Mesothelial cell of epicardium (in vitro differentiated cells): ENCODE data around the gene CCL2. TPM values are rescaled to one million over a fixed set of nuclear protein-coding genes. Genes with fewer than 3 reads are reported as not detected.
"Not testable (repeated sequence)": the region's sequence is repeated elsewhere in the genome, so short reads cannot be mapped to it uniquely, and the experiment has no call there.

ENCODE experiments used
- DNase-seq, 2 experiments: peaks; one replicate each; pipeline ENCODE4 v3.0.0; 2021; ENCODE audit warnings: low spot score in 2 of 2; ENCODE audit not compliant: unreplicated experiment in 2 of 2
- H3K27ac Mint-ChIP-seq: 2 replicates; pipeline ENCODE4 v1.8.0; 2021; ENCODE audit warnings: mixed read lengths
- H3K27me3 Mint-ChIP-seq: 2 replicates; pipeline ENCODE4 v1.8.0; 2021; ENCODE audit warnings: low read depth, mixed read lengths
- H3K36me3 Mint-ChIP-seq: 2 replicates; pipeline ENCODE4 v1.8.0; 2021; ENCODE audit warnings: mixed read lengths
- H3K4me1 Mint-ChIP-seq: 2 replicates; pipeline ENCODE4 v1.8.0; 2021; ENCODE audit warnings: mixed read lengths
- H3K4me3 Mint-ChIP-seq: 2 replicates; pipeline ENCODE4 v1.8.0; 2021; ENCODE audit warnings: mild to moderate bottlenecking, moderate library complexity, mixed read lengths
- H3K9me3 Mint-ChIP-seq: 2 replicates; pipeline ENCODE4 v1.8.0; 2021; ENCODE audit warnings: mixed read lengths
- total RNA-seq: library from RNA; stranded (reverse); gene quantifications from 3 replicates; pipeline ENCODE4 v1.2.1, GENCODE V29; 2021
- TF ChIP-seq, protein P1 (sequence below): fragments of 200-600 bp; sonication (generic); IDR thresholded peaks from one replicate; pipeline ENCODE4 v1.5.0; 2021; ENCODE audit warnings: antibody characterized with exemption; ENCODE audit not compliant: unreplicated experiment

CCL2 gene
- total RNA-seq, 1 donor from 2014 or later, result 53.5 TPM

DNA sequence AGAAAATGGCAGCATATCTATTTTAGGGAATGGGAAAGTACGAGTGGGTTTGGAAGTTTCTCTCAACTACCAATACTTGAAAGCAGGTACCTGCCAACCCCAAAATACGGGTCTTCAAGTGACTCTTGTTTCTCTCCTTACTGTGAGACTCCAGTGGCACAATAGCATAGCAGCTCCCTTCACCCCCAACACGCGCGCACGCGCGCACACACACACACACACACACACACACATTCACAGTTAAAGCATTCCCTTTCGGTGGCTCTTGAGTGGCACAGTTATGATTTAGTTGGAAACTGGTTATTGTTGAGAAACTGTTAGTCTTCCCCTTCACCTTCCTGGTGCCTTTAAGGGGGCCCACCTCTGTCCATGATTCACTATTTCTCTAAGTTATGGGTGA, 30.0 kb upstream of the CCL2 start:
- Mint-ChIP-seq H3K36me3 (no peaks in the 10 kb centered on the region), H3K4me3 (no peak overlapping the region), H3K9me3 (peaks cover 11% of the 10 kb centered on the region), H3K4me1 (peaks cover 5% of the 10 kb centered on the region), H3K27ac (no peak overlapping the region), H3K27me3 (peaks cover 24% of the 10 kb centered on the region)
- no peak for DNase-seq
- TF ChIP-seq, protein P1, sequence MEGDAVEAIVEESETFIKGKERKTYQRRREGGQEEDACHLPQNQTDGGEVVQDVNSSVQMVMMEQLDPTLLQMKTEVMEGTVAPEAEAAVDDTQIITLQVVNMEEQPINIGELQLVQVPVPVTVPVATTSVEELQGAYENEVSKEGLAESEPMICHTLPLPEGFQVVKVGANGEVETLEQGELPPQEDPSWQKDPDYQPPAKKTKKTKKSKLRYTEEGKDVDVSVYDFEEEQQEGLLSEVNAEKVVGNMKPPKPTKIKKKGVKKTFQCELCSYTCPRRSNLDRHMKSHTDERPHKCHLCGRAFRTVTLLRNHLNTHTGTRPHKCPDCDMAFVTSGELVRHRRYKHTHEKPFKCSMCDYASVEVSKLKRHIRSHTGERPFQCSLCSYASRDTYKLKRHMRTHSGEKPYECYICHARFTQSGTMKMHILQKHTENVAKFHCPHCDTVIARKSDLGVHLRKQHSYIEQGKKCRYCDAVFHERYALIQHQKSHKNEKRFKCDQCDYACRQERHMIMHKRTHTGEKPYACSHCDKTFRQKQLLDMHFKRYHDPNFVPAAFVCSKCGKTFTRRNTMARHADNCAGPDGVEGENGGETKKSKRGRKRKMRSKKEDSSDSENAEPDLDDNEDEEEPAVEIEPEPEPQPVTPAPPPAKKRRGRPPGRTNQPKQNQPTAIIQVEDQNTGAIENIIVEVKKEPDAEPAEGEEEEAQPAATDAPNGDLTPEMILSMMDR, result no peak

DNA sequence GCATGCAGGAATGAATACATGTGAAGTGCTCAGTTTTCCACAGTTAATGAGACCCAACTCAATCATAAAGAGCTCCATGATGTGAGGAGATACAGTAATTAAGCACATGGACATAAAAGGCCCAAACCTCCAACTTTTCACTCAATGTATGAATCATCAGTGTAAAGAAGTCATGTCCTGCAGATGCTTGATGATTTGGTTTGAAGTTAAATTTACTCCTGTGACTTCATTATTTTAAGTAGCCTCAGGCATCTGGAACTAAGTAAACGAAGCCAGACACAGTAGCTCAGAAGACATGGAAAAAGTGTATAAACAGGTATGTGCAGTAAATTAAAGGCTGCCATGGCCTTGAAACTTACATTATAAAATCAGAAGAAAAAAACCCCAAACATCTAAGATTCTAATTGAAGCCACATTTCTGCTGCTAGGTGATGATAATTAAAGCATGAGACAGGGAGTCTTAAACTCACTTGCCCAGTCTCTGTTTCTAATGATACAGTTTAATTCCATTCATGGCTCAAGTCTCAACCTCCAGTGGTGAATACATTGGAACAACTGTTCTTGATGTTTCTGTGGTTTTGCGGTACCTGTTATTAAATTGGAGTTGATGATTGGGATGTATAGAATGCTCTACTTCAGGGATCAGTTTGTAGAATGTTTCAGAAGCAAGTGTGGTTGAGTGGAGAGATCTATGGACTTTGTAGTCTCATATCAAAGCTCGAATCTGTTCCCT, 28.9 kb upstream of the CCL2 start:
- Mint-ChIP-seq H3K27me3 (peaks cover 14% of the 10 kb centered on the region), H3K4me3 (no peak overlapping the region), H3K4me1 (peaks cover 5% of the 10 kb centered on the region), H3K27ac (no peak overlapping the region), H3K9me3 (peaks cover 21% of the 10 kb centered on the region), H3K36me3 (no peaks in the 10 kb centered on the region)
- DNase-seq, result no peak
- TF ChIP-seq, protein P1, result no peak

DNA sequence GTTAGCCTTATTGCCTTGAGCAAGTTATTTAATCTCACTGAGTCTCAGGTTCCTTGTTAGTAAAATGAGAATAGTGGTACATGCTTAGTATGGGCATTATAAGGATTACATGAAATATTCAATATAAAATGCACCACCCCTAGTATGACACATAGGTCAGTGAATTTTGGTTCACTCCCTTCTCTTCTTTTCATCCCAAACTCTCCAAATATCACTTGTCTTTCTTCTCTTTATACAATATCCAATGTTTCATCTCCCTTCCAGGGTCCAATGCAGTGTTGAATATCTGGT, 28.4 kb upstream of the CCL2 start:
- Mint-ChIP-seq H3K9me3 (peaks cover 22% of the 10 kb centered on the region), H3K27ac (no peak overlapping the region), H3K36me3 (no peaks in the 10 kb centered on the region), H3K4me1 (peaks cover 5% of the 10 kb centered on the region), H3K4me3 (no peak overlapping the region), H3K27me3 (peaks cover 11% of the 10 kb centered on the region)
- TF ChIP-seq, protein P1, result no peak
- DNase-seq, result no peak

DNA sequence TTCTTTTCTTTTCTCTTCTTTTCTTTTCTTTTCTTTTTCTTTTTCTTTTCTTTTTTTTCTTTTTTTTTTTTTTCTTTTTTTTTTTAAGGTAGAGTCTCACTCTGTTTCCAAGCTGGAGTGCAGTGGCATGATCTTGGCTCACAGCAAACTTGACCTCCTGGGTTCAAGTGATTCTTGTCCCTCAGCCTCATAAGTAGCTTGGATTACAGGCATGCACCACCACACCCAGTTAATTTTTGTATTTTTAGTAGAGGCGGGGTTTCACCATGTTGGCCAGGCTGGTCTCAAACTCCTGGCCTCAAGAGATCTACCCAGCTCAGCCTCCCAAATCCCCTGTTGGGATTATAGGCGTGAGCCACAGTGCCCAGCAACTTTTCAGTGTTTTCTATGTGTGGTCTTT, 27.8 kb upstream of the CCL2 start:
- not testable (repeated sequence) for H3K27me3 Mint-ChIP-seq, H3K36me3 Mint-ChIP-seq, DNase-seq, H3K27ac Mint-ChIP-seq, H3K4me3 Mint-ChIP-seq, H3K4me1 Mint-ChIP-seq
- H3K9me3 Mint-ChIP-seq, result peaks cover 22% of the 10 kb centered on the region

DNA sequence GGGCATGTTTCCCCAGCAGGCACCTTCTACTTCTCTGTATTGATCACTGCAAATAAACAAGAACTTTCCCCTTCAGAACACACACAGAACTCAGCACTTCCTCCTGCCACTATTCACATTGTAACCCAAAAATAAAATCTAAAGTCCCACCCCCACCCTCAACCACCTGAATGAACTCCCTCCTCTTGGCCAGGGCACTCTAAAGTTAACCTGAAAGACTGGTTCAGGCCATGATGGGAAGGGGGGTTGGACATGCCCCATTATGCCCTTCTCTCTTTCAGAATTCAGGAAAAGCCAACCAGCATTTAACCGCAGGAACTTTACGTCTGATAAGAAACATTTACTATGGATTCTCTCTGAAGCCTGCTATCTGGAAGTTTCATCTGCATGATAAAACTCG, 27.4 kb upstream of the CCL2 start:
- no peak overlapping the region for H3K4me3 Mint-ChIP-seq
- TF ChIP-seq, protein P1, result no peak
- peaks cover 7% of the 10 kb centered on the region for H3K27me3 Mint-ChIP-seq
- no peak for DNase-seq
- H3K9me3 Mint-ChIP-seq, result peaks cover 22% of the 10 kb centered on the region
- peaks cover 5% of the 10 kb centered on the region for H3K4me1 Mint-ChIP-seq
- H3K36me3 Mint-ChIP-seq, result no peaks in the 10 kb centered on the region
- peak overlapping the region; percentile 45 for H3K27ac Mint-ChIP-seq

DNA sequence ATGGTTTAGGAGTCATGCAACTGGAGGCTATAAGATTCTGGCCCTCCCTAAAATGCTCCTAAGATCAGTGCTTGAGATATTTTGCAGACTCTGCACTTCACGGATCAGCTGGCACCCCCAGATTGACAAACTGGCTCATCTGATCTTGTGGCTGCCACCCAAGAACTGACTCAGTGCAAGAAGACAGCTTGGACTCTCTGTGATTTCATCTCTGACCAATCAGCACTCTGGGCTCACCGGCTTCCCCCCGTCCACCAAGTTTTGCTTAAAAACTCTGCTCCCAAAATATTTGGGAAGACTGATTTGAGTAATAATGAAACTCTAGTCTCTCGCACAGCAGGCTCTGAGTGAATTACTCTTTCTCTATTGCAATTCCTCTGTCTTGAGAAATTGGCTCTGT, 26.3 kb upstream of the CCL2 start:
- H3K36me3 Mint-ChIP-seq, result no peaks in the 10 kb centered on the region
- peaks cover 9% of the 10 kb centered on the region for H3K4me1 Mint-ChIP-seq
- peaks cover 4% of the 10 kb centered on the region for H3K27me3 Mint-ChIP-seq
- TF ChIP-seq, protein P1, result no peak
- no peak overlapping the region for H3K4me3 Mint-ChIP-seq
- no peak for DNase-seq
- H3K27ac Mint-ChIP-seq, result no peak overlapping the region
- peaks cover 22% of the 10 kb centered on the region for H3K9me3 Mint-ChIP-seq
